ENCODE results near the gene ATP2B1.

ATP2B1 gene

DNA sequence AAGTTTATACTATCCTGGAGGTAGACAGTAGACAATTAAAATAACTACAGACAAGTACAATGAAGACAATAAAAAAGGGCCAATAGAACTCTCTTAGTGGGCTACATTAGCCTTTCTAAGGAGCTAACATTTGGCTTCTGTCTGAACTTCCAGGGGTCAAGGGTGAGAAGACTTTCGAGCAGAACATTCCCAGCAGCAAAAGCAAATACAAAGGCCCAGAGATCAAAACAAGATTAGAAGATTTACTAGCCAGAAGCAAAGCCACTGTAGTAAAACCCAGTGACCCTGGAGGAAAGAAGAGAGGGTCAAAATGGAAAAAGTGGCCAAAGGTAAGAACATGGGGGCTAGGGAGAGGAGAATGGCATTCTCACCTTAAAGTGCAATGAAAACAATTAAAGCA lies 63.2 kb downstream of the ATP2B1 start:
- TF ChIP-seq, protein P1, sequence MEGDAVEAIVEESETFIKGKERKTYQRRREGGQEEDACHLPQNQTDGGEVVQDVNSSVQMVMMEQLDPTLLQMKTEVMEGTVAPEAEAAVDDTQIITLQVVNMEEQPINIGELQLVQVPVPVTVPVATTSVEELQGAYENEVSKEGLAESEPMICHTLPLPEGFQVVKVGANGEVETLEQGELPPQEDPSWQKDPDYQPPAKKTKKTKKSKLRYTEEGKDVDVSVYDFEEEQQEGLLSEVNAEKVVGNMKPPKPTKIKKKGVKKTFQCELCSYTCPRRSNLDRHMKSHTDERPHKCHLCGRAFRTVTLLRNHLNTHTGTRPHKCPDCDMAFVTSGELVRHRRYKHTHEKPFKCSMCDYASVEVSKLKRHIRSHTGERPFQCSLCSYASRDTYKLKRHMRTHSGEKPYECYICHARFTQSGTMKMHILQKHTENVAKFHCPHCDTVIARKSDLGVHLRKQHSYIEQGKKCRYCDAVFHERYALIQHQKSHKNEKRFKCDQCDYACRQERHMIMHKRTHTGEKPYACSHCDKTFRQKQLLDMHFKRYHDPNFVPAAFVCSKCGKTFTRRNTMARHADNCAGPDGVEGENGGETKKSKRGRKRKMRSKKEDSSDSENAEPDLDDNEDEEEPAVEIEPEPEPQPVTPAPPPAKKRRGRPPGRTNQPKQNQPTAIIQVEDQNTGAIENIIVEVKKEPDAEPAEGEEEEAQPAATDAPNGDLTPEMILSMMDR (IDR thresholded peaks at IDR 0.05; ENCODE audit: control insufficient read depth, insufficient read depth, low read depth, low read length, missing control alignments): no peak
- no peak overlapping the region for H3K4me3 ChIP-seq (ENCODE audit: control insufficient read depth, low read depth, low read length)
- DNase-seq (ENCODE audit: low read depth): no peak

DNA sequence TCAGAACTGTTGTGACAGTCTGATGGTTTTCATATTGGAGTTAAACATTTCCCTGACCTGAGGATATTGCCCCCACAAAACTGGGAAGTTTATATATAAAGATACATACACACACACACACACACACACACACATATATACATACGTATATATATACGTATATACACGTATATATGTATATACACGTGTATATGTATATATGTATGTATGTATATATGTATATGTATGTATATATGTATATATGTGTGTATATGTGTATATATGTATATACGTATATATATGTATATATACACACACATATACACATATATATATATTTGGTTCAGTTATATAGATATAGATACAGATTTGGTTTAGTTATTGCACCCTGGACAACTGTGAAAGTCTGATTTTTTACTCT lies 65.7 kb downstream of the ATP2B1 start:
- TF ChIP-seq, protein P1 (IDR thresholded peaks at IDR 0.05; ENCODE audit: control insufficient read depth, insufficient read depth, low read depth, low read length, missing control alignments): no peak
- no peak overlapping the region for H3K4me3 ChIP-seq (ENCODE audit: control insufficient read depth, low read depth, low read length)
- no peak for DNase-seq (ENCODE audit: low read depth)

DNA sequence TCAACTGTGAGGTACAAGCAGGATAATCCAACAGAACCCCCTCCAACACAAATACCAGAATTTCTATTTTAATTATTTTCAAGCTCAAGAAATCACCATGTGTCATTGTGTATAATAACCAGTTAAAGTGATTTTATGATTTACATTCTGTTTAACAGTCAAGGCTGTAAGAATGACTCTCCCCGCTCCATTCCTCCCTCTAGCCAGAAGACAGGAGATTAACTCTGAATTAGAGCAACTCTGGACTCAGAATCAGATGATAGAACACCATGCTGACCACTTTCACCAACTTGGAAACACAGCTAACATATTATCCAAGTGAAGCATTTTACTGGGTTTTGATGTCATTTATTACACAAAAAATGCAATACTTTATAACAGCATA lies 71.9 kb downstream of the ATP2B1 start:
- DNase-seq (ENCODE audit: low read depth): no peak
- H3K4me3 ChIP-seq (ENCODE audit: control insufficient read depth, low read depth, low read length): no peak overlapping the region
- TF ChIP-seq, protein P1 (IDR thresholded peaks at IDR 0.05; ENCODE audit: control insufficient read depth, insufficient read depth, low read depth, low read length, missing control alignments): no peak

DNA sequence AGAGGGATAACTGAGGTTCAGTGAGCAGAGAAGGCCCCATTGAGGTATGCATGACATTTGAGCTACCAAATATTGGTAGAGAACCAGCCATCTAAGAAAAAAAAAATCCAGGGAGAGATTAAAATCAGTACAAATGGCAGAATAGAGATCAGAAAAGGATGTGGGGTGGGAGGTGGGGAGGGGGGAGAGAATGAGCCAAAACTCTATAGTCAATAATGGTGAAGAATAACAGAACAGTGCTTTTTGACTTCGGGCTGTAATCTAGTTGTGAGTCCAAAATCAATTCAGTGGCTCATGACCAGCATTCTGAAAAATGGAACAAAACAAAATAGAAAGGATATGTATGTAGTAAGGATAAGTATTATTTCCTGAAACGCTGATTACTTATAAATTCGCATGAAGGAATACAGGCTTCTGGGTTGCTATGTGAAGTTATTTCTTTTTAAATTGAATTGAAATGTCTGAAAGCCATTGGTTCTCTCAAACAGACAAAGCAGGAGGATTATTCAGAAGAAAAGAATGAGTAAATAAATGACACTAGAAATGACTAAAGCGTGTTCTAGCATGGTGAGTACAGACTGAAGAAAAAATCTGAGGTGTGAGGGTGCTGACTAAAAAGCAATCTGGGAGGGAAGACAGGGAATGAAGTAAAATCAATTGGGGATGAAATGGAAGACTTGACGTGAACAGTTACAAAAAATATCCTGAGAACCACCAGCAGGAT lies 72.4 kb downstream of the ATP2B1 start:
- no peak overlapping the region for H3K4me3 ChIP-seq (ENCODE audit: control insufficient read depth, low read depth, low read length)
- DNase-seq (ENCODE audit: low read depth): no peak
- TF ChIP-seq, protein P1 (IDR thresholded peaks at IDR 0.05; ENCODE audit: control insufficient read depth, insufficient read depth, low read depth, low read length, missing control alignments): no peak

DNA sequence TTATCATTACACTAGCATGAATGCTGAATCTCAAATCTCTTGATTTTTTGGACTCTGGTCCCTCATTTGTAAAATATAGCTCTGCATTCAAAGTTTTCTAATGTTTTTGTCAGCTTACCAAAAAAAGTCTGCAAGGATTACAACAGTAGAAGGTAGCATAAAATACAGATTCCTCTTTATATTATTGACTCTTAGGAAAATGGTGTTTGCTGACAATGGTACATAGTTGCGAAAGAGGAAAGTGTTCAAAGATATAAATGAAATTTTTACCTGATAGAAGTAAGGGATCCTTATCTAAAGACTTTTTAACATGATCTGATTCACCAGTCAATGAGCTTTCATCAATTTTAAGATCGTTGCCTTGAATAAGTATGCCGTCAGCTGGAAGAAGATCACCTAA lies 74.1 kb downstream of the ATP2B1 start:
- no peak for DNase-seq (ENCODE audit: low read depth)
- TF ChIP-seq, protein P1 (IDR thresholded peaks at IDR 0.05; ENCODE audit: control insufficient read depth, insufficient read depth, low read depth, low read length, missing control alignments): no peak
- no peak overlapping the region for H3K4me3 ChIP-seq (ENCODE audit: control insufficient read depth, low read depth, low read length)

DNA sequence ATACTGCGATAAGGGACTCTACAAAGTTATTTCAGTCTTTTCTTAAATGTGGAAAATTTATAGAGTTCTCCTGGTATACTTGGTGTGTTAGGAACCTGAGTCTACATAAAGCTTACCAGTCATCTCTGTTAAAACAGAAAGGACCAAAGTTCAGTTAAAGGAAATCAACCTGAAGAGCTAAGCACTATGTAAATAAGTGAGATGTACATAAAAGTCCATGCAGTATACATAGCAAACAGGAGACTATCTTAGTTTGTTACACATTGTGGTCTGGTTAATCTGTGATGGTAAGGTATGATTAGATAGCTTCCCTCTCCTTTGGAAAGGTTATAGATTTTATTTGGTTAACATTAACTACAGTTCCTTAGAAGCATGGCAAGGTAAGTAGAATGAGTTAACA lies 75.9 kb downstream of the ATP2B1 start:
- H3K4me3 ChIP-seq (ENCODE audit: control insufficient read depth, low read depth, low read length): no peak overlapping the region
- DNase-seq (ENCODE audit: low read depth): no peak
- TF ChIP-seq, protein P1 (IDR thresholded peaks at IDR 0.05; ENCODE audit: control insufficient read depth, insufficient read depth, low read depth, low read length, missing control alignments): no peak
